Smooth muscle cell (in vitro differentiated cells): Measurements from ENCODE around the gene ENPP6. TPM values are rescaled to one million over a fixed set of nuclear protein-coding genes. Genes with fewer than 3 reads are reported as not detected.

Experiments
- DNase-seq: peaks from one replicate; lab custom pipeline; 2025; ENCODE audit not compliant: unreplicated experiment; lab: John Stamatoyannopoulos, UW
- H2AFZ ChIP-seq: fragments of 200-600 bp; sonication (generic); 2 replicates; pipeline ENCODE4 v1.6.0; 2016; ENCODE audit warnings: antibody characterized with exemption, low read depth, mild to moderate bottlenecking
- H3F3A ChIP-seq: fragments of 200-600 bp; sonication (generic); 2 replicates; pipeline ENCODE4 v1.6.0; 2017; ENCODE audit warnings: antibody characterized with exemption, low read depth
- H3K27ac ChIP-seq: fragments of 200-600 bp; sonication (generic); 2 replicates; pipeline ENCODE4 v1.5.1; 2016; ENCODE audit warnings: low read depth, mild to moderate bottlenecking
- H3K27me3 ChIP-seq: fragments of 200-600 bp; sonication (generic); 2 replicates; pipeline ENCODE4 v1.6.1; 2016; ENCODE audit warnings: low read depth, mild to moderate bottlenecking
- H3K36me3 ChIP-seq: fragments of 200-600 bp; sonication (generic); 2 replicates; pipeline ENCODE4 v1.5.1; 2016; ENCODE audit warnings: low read depth
- H3K4me1 ChIP-seq: fragments of 200-600 bp; sonication (generic); 2 replicates; pipeline ENCODE4 v1.5.1; 2016; ENCODE audit warnings: low read depth
- H3K4me2 ChIP-seq: fragments of 200-600 bp; sonication (generic); 2 replicates; pipeline ENCODE4 v1.6.0; 2016; ENCODE audit warnings: mild to moderate bottlenecking
- H3K4me3 ChIP-seq: fragments of 200-600 bp; sonication (generic); 2 replicates; pipeline ENCODE4 v1.5.1; 2016; ENCODE audit warnings: mild to moderate bottlenecking
- H3K79me2 ChIP-seq: fragments of 200-600 bp; sonication (generic); 2 replicates; pipeline ENCODE4 v1.6.0; 2016; ENCODE audit warnings: low read depth, mild to moderate bottlenecking
- H3K9ac ChIP-seq: fragments of 200-600 bp; sonication (generic); 2 replicates; pipeline ENCODE4 v1.6.0; 2016; ENCODE audit warnings: low read depth
- H3K9me3 ChIP-seq: fragments of 200-600 bp; sonication (generic); replicated peaks from 2 replicates; pipeline ENCODE4 v1.5.1; 2016; ENCODE audit warnings: low read depth
- H4K20me1 ChIP-seq: fragments of 200-600 bp; sonication (generic); 2 replicates; pipeline ENCODE4 v1.6.0; 2016; ENCODE audit warnings: low read depth
- WGBS: methylation state at CpG from one replicate; pipeline ENCODE4 v1.1.7; 2016; ENCODE audit warnings: low lambda C conversion rate; 5-methylcytosine and 5-hydroxymethylcytosine counted together
- polyA plus RNA-seq: library from polyadenylated mRNA; unstranded; fragments of >200 nt; fragmentation: Nextera tagmentation; extraction: Ambion mirVana; gene quantifications from 2 replicates; pipeline ENCODE4 v1.2.1, GENCODE V29; 2016
- total RNA-seq: library from RNA; depleted of rRNA; stranded (reverse); fragments of >200 nt; gene quantifications from 2 replicates; pipeline ENCODE4 v1.2.3, GENCODE V29; 2014
- TF ChIP-seq, protein P1 (sequence below): fragments of 200-600 bp; sonication (generic); IDR thresholded peaks from 2 replicates; pipeline ENCODE4 v1.5.1; 2017; ENCODE audit warnings: borderline replicate concordance, mild to moderate bottlenecking, antibody characterized with exemption; ENCODE audit not compliant: insufficient read depth, poor library complexity, severe bottlenecking

The ENPP6 gene
- total and polyA plus RNA-seq, 2 experiments from 2014 or later: not detected

DNA sequence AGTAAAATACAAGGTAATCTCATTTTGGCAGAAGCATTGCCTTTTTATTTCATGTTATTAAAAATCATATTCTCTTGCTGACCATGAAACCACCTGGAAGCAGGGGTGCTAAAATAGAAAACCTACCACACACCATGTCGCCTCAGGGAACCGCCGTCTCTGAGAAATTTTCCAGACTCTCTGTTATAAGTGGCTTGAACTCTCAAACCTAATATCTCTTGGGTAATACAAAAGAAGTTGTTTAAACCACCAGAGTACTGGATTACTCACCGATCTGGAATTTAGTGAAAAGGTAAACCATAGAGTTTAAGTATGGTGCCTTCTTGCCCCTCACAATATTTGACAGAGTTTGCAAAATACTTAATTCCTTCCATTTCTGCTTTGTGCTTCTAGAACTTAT is 27.7 kb downstream of the ENPP6 start:
- DNase-seq: no peak
- no peak overlapping the region for H3K4me3 ChIP-seq
- no peaks in the 10 kb centered on the region for H3K4me1 ChIP-seq
- no peaks in the 10 kb centered on the region for H4K20me1 ChIP-seq
- no peaks in the 10 kb centered on the region for H3K27me3 ChIP-seq
- H3K4me2 ChIP-seq: no peak overlapping the region
- H2AFZ ChIP-seq: no peak overlapping the region
- TF ChIP-seq, protein P1, sequence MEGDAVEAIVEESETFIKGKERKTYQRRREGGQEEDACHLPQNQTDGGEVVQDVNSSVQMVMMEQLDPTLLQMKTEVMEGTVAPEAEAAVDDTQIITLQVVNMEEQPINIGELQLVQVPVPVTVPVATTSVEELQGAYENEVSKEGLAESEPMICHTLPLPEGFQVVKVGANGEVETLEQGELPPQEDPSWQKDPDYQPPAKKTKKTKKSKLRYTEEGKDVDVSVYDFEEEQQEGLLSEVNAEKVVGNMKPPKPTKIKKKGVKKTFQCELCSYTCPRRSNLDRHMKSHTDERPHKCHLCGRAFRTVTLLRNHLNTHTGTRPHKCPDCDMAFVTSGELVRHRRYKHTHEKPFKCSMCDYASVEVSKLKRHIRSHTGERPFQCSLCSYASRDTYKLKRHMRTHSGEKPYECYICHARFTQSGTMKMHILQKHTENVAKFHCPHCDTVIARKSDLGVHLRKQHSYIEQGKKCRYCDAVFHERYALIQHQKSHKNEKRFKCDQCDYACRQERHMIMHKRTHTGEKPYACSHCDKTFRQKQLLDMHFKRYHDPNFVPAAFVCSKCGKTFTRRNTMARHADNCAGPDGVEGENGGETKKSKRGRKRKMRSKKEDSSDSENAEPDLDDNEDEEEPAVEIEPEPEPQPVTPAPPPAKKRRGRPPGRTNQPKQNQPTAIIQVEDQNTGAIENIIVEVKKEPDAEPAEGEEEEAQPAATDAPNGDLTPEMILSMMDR: no peak
- H3K9me3 ChIP-seq: no peaks in the 10 kb centered on the region
- no peak overlapping the region for H3K9ac ChIP-seq
- H3F3A ChIP-seq: peaks cover 7% of the 10 kb centered on the region
- no peaks in the 10 kb centered on the region for H3K36me3 ChIP-seq
- no peak overlapping the region for H3K27ac ChIP-seq
- WGBS: 55% methylated on average over 4 of the region's 4 CpGs
- no peaks in the 10 kb centered on the region for H3K79me2 ChIP-seq

DNA sequence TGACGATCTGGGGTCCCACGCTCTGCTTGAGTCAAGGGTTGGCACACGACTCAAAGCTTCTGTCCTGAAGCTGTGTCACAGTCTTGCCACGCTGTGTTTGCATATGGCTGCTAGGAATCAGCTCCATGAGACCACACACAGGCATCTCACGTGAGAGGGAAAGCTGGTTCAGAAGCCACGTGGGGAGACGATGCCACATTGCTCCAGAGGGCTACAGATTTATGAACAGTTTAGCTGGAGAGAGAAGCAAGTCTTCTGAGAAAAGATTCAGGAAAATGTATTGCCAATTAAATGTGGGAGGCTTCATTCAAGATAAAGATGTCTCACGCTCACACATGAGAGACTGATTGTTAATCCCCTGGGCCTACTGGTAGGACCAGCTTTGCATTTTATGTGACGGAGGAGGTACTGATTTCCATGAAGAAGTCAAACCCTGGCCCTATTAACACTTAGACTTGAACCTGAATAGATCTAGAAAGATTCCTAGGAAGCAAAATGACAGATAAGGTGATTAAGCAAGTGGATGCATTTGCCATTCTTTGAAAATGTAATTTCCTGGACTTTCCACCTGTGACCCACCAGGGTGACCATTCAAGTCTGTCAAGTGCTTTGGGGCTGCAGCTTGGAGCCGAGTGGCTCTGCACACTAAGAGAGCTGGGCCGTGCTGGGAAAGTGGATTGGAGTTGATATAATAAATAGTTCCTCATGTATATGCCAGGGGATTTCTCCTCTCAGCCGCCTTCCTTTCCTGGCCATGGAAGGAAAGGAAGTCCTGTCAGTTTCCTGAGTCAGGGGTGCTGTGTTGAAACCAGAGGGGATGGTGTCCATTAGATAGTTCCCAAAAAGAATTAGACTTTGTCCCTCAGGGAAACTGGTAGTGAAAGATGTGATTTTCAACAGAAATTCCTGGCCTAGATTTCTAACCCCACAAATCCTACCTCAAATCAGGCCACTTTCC is 29.0 kb downstream of the ENPP6 start:
- 82% methylated on average over 12 of the region's 12 CpGs for WGBS
- no peak overlapping the region for H3K9ac ChIP-seq

DNA sequence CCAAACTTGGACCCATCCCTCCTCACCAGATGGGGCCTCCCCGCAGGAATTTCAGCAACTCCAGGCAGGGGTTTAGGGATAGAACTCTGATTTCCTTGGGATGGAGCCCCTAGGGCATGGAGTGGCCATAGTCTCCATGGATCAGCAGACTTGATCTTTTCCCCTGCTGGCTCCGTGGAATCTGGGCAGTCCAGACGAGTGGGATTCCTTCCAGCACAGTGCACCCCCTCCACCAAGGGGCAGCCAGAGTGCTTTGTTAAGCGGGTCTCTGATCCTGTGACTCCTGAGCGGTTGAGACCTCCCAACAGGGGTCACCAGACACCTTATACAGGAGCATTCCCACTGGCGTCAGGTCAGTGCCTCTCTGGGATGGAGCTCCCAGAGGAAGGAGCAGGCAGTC is 40.4 kb downstream of the ENPP6 start:
- 78% methylated on average over 6 of the region's 6 CpGs for WGBS
- H3K27me3 ChIP-seq: no peaks in the 10 kb centered on the region
- no peaks in the 10 kb centered on the region for H3F3A ChIP-seq
- H3K27ac ChIP-seq: no peak overlapping the region
- H3K9me3 ChIP-seq: no peaks in the 10 kb centered on the region
- no peak overlapping the region for H3K4me3 ChIP-seq
- H3K36me3 ChIP-seq: no peaks in the 10 kb centered on the region
- no peaks in the 10 kb centered on the region for H4K20me1 ChIP-seq
- H3K4me1 ChIP-seq: no peaks in the 10 kb centered on the region
- no peak overlapping the region for H3K4me2 ChIP-seq
- TF ChIP-seq, protein P1: no peak
- no peak overlapping the region for H2AFZ ChIP-seq
- no peak for DNase-seq
- H3K9ac ChIP-seq: no peak overlapping the region
- no peaks in the 10 kb centered on the region for H3K79me2 ChIP-seq

More for the DNA sequence above, 29.0 kb downstream of the ENPP6 start:
- Histone ChIP-seq H3K79me2 (no peaks in the 10 kb centered on the region), H3K4me1 (no peaks in the 10 kb centered on the region), H3F3A (peaks cover 7% of the 10 kb centered on the region), H3K4me3 (no peak overlapping the region), H2AFZ (no peak overlapping the region), H3K4me2 (no peak overlapping the region), H3K27me3 (no peaks in the 10 kb centered on the region), H3K27ac (no peak overlapping the region), H3K9me3 (no peaks in the 10 kb centered on the region), H4K20me1 (no peaks in the 10 kb centered on the region), H3K36me3 (no peaks in the 10 kb centered on the region)
- TF ChIP-seq, protein P1: no peak
- no peak for DNase-seq
